A673 (cell line): Measurements from ENCODE around the gene KCNH5.

Source experiments
- EZH2 ChIP-seq: fragments of 200-600 bp; sonication (generic); IDR thresholded peaks from 2 replicates; pipeline ENCODE4 v1.6.1; 2017; ENCODE audit warnings: borderline replicate concordance, low read depth, mild to moderate bottlenecking, mixed read lengths, antibody characterized with exemption, low read length; ENCODE audit not compliant: poor library complexity, severe bottlenecking
- TF ChIP-seq, protein P1 (sequence below): fragments of 300-800, 200-600 bp; sonication (generic); conservative IDR thresholded peaks from 2 replicates; pipeline ENCODE4 v1.5.1; 2017; ENCODE audit warnings: low read depth, mild to moderate bottlenecking, antibody characterized with exemption, low read length, moderate library complexity, mixed read lengths

DNA sequence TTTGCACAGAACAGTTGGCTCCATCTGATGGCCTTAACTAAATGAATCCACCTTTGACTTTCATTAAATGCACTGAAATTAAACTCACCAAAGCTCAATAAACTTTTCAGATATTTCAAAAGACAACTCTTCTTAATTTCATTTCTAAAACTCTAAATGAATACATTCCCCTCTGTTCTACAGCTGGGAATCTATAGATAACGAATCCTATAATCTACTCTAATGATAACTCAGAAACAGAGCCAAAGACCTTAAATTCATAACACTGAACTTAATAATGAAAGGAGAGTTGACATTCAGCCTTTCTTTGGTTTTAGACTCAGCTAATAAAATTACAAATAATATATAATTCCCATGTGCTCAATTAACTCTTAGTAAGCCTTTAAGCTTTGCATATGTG lies 150.5 kb downstream of the KCNH5 start:
- TF ChIP-seq, protein P1, sequence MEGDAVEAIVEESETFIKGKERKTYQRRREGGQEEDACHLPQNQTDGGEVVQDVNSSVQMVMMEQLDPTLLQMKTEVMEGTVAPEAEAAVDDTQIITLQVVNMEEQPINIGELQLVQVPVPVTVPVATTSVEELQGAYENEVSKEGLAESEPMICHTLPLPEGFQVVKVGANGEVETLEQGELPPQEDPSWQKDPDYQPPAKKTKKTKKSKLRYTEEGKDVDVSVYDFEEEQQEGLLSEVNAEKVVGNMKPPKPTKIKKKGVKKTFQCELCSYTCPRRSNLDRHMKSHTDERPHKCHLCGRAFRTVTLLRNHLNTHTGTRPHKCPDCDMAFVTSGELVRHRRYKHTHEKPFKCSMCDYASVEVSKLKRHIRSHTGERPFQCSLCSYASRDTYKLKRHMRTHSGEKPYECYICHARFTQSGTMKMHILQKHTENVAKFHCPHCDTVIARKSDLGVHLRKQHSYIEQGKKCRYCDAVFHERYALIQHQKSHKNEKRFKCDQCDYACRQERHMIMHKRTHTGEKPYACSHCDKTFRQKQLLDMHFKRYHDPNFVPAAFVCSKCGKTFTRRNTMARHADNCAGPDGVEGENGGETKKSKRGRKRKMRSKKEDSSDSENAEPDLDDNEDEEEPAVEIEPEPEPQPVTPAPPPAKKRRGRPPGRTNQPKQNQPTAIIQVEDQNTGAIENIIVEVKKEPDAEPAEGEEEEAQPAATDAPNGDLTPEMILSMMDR, result no peak
- no peak for TF ChIP-seq EZH2
